ENCODE measurements around the gene PPM1G.

DNA sequence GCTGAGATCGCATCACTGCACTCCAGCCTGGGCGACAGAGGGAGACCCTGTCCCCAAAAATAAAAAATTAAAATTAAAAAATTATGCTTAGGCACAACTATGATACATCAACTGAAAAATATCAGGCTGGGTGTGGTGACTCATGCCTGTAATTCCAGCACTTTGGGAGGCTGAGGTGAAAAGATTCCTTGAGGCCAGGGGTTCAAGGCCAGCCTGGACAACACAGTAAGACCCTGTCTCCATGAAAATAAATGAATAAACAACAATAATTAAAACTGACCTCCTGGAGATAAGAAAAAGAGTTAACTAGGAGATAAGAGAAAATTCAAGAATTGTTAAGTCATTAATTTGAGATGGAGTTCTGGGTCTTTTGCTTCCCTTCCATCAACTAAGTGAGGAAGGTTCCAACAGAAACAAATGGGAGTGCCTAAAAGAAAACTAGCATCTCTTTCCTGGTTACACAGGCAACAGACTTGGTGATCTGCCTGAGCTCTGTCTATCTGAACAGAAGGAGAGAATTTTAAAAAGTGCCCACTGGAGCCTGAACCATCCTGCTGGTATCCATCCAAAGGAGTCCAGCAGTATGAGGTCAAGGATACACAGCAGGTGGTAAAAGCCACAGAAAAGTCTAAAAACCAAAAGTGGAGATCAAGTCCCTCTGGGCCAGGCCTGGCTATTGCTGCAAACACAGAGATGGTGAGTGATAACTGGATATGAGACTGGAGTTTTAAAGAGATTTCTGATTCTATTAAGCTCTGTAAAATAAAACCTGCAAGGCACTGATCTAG lies 8.8 kb downstream of the PPM1G start:
- TF ChIP-seq, protein P1, sequence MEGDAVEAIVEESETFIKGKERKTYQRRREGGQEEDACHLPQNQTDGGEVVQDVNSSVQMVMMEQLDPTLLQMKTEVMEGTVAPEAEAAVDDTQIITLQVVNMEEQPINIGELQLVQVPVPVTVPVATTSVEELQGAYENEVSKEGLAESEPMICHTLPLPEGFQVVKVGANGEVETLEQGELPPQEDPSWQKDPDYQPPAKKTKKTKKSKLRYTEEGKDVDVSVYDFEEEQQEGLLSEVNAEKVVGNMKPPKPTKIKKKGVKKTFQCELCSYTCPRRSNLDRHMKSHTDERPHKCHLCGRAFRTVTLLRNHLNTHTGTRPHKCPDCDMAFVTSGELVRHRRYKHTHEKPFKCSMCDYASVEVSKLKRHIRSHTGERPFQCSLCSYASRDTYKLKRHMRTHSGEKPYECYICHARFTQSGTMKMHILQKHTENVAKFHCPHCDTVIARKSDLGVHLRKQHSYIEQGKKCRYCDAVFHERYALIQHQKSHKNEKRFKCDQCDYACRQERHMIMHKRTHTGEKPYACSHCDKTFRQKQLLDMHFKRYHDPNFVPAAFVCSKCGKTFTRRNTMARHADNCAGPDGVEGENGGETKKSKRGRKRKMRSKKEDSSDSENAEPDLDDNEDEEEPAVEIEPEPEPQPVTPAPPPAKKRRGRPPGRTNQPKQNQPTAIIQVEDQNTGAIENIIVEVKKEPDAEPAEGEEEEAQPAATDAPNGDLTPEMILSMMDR (IDR thresholded peaks at IDR 0.05; ENCODE audit: low read depth, low read length), result no peak
- no peak for TF ChIP-seq EZH2phosphoT487 (IDR thresholded peaks at IDR 0.05; ENCODE audit: low read depth)

Data from OCI-LY3 (cell line).